ENCODE data around the gene ARPC2.
A peak's percentile ranks its signal among the peaks of the same experiment; 100 is the strongest.

ARPC2 gene

GRCh38 chr2:218281449-218281848 is 64.5 kb downstream of the ARPC2 start:
- DNase-seq (ENCODE audit: low spot score), result no peak
- Histone ChIP-seq H3K36me3 (replicated peaks in 1 of 2; ENCODE audit: control insufficient read depth in 2 of 2, insufficient read depth in 2 of 2, low read length in 2 of 2) (peaks cover 6 to 8% of the 10 kb centered on the region in 2 donors), H3K4me3 (ENCODE audit: low read length in 2 of 2) (no peak overlapping the region), H3K9me3 (replicated peaks in 1 of 2; ENCODE audit: control insufficient read depth in 2 of 2, insufficient read depth in 1 of 2, low read depth in 1 of 2, low read length in 2 of 2) (no peaks in the 10 kb centered on the region), H2BK12ac (ENCODE audit: low read length) (no peak overlapping the region), H2AK5ac (ENCODE audit: low read depth, low read length) (no peak overlapping the region), H3K23ac (ENCODE audit: low read depth, low read length, poor library complexity) (no peak overlapping the region), H3K4me2 (ENCODE audit: insufficient read depth, low read length, poor library complexity, severe bottlenecking) (no peak overlapping the region), H3K18ac (ENCODE audit: low read length) (no peak overlapping the region), H2AFZ (ENCODE audit: low read length) (no peak overlapping the region), H2BK120ac (ENCODE audit: low read depth, low read length) (no peak overlapping the region), H3K27me3 (ENCODE audit: control insufficient read depth in 3 of 3, insufficient read depth in 3 of 3, low read depth in 1 of 3, low read length in 3 of 3) (no peaks in the 10 kb centered on the region), H3K14ac (ENCODE audit: low read length) (no peak overlapping the region), H4K8ac (ENCODE audit: low read depth, low read length) (no peak overlapping the region), H3K4me1 (ENCODE audit: control insufficient read depth in 2 of 2, insufficient read depth in 1 of 2, low read depth in 1 of 2, low read length in 2 of 2) (peaks cover 0 to 7% of the 10 kb centered on the region in 2 donors), H4K91ac (ENCODE audit: low read depth, low read length, poor library complexity) (no peak overlapping the region), H3K4ac (ENCODE audit: low read length) (no peak overlapping the region), H2BK15ac (ENCODE audit: low read length) (no peak overlapping the region), H3K79me1 (ENCODE audit: low read depth, low read length) (no peaks in the 10 kb centered on the region), H3K9ac (ENCODE audit: low read depth, low read length, poor library complexity) (no peak overlapping the region), H3K27ac (replicated peaks; ENCODE audit: low read length) (no peak overlapping the region), H2BK5ac (ENCODE audit: low read length) (no peak overlapping the region)
- WGBS, 2 donors (ENCODE audit: extremely low coverage in 2 of 2, insufficient read length in 2 of 2, insufficient replicate concordance in 1 of 2), result no CpG with 5 or more reads among the region's 3 CpGs

- Histone ChIP-seq H3K4me3 (ENCODE audit: low read length in 2 of 2) (no peak overlapping the region), H4K91ac (ENCODE audit: low read depth, low read length, poor library complexity) (no peak overlapping the region), H4K8ac (ENCODE audit: low read depth, low read length) (no peak overlapping the region), H3K18ac (ENCODE audit: low read length) (peak overlapping the region; percentile 35), H3K23ac (ENCODE audit: low read depth, low read length, poor library complexity) (no peak overlapping the region), H3K4me2 (ENCODE audit: insufficient read depth, low read length, poor library complexity, severe bottlenecking) (no peak overlapping the region), H3K9me3 (replicated peaks in 1 of 2; ENCODE audit: control insufficient read depth in 2 of 2, insufficient read depth in 1 of 2, low read depth in 1 of 2, low read length in 2 of 2) (no peaks in the 10 kb centered on the region), H2BK15ac (ENCODE audit: low read length) (peak overlapping the region; percentile 22), H3K14ac (ENCODE audit: low read length) (no peak overlapping the region), H3K27ac (replicated peaks; ENCODE audit: low read length) (no peak overlapping the region), H3K4ac (ENCODE audit: low read length) (no peak overlapping the region), H3K27me3 (ENCODE audit: control insufficient read depth in 3 of 3, insufficient read depth in 3 of 3, low read depth in 1 of 3, low read length in 3 of 3) (no peaks in the 10 kb centered on the region), H2AFZ (ENCODE audit: low read length) (no peak overlapping the region), H3K9ac (ENCODE audit: low read depth, low read length, poor library complexity) (no peak overlapping the region), H3K79me1 (ENCODE audit: low read depth, low read length) (no peaks in the 10 kb centered on the region), H2BK5ac (ENCODE audit: low read length) (peak overlapping the region; percentile 76), H2AK5ac (ENCODE audit: low read depth, low read length) (peak overlapping the region; percentile 45), H3K4me1 (ENCODE audit: control insufficient read depth in 2 of 2, insufficient read depth in 1 of 2, low read depth in 1 of 2, low read length in 2 of 2) (peaks cover 3 to 13% of the 10 kb centered on the region in 2 donors), H2BK120ac (ENCODE audit: low read depth, low read length) (peak overlapping the region; percentile 16), H3K36me3 (replicated peaks in 1 of 2; ENCODE audit: control insufficient read depth in 2 of 2, insufficient read depth in 2 of 2, low read length in 2 of 2) (peaks cover under 1 to 4% of the 10 kb centered on the region in 2 donors), H2BK12ac (ENCODE audit: low read length) (no peak overlapping the region)
- no CpG with 5 or more reads among the region's 17 CpGs for WGBS, 2 donors (ENCODE audit: extremely low coverage in 2 of 2, insufficient read length in 2 of 2, insufficient replicate concordance in 1 of 2)
- DNase-seq (ENCODE audit: low spot score), result no peak
Observed at GRCh38 chr2:218282173-218282991, 65.4 kb downstream of the ARPC2 start.

GRCh38 chr2:218284106-218284811 is 67.3 kb downstream of the ARPC2 start:
- Histone ChIP-seq H3K27ac (replicated peaks; ENCODE audit: low read length) (no peak overlapping the region), H2BK15ac (ENCODE audit: low read length) (no peak overlapping the region), H2BK120ac (ENCODE audit: low read depth, low read length) (no peak overlapping the region)

DNA sequence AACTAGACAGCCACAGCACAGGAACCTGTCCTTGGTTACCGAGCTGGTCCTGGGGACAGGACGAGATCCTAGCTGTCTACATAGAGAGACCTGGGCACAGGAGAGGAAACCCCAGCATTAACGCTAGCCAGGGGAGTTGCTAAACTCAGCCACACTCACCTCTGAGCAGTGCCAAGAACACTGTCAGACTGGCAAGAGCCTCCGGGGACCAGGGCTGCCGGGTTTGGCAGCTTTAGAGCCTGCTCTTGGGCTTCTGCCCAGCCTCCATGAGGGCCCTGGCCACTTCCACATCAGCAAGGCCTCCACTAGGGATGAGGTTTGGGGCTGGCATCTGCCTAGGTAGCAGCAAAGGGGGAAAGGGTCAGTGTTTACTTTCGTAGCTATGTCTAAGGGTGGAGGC is 68.6 kb downstream of the ARPC2 start:
- Histone ChIP-seq H3K36me3 (replicated peaks in 1 of 2; ENCODE audit: control insufficient read depth in 2 of 2, insufficient read depth in 2 of 2, low read length in 2 of 2) (no peaks in the 10 kb centered on the region), H4K91ac (ENCODE audit: low read depth, low read length, poor library complexity) (no peak overlapping the region), H3K27me3 (ENCODE audit: control insufficient read depth in 3 of 3, insufficient read depth in 3 of 3, low read depth in 1 of 3, low read length in 3 of 3) (peaks cover 0 to under 1% (median 0%) of the 10 kb centered on the region in 3 experiments), H2BK120ac (ENCODE audit: low read depth, low read length) (no peak overlapping the region), H3K4me3 (ENCODE audit: low read length in 2 of 2) (no peak overlapping the region), H3K4me2 (ENCODE audit: insufficient read depth, low read length, poor library complexity, severe bottlenecking) (no peak overlapping the region), H2BK12ac (ENCODE audit: low read length) (no peak overlapping the region), H3K18ac (ENCODE audit: low read length) (peak overlapping the region; percentile 6), H2AFZ (ENCODE audit: low read length) (no peak overlapping the region), H3K4me1 (ENCODE audit: control insufficient read depth in 2 of 2, insufficient read depth in 1 of 2, low read depth in 1 of 2, low read length in 2 of 2) (peaks cover 8 to 23% of the 10 kb centered on the region in 2 donors), H3K79me1 (ENCODE audit: low read depth, low read length) (no peaks in the 10 kb centered on the region), H3K4ac (ENCODE audit: low read length) (no peak overlapping the region), H2BK5ac (ENCODE audit: low read length) (no peak overlapping the region), H3K14ac (ENCODE audit: low read length) (no peak overlapping the region), H2BK15ac (ENCODE audit: low read length) (no peak overlapping the region), H3K9me3 (replicated peaks in 1 of 2; ENCODE audit: control insufficient read depth in 2 of 2, insufficient read depth in 1 of 2, low read depth in 1 of 2, low read length in 2 of 2) (no peaks in the 10 kb centered on the region), H4K8ac (ENCODE audit: low read depth, low read length) (no peak overlapping the region), H2AK5ac (ENCODE audit: low read depth, low read length) (peak overlapping the region; percentile 12), H3K9ac (ENCODE audit: low read depth, low read length, poor library complexity) (no peak overlapping the region), H3K27ac (replicated peaks; ENCODE audit: low read length) (no peak overlapping the region), H3K23ac (ENCODE audit: low read depth, low read length, poor library complexity) (peak overlapping the region; percentile 1)
- no peak for DNase-seq (ENCODE audit: low spot score)
- no CpG with 5 or more reads among the region's 6 CpGs for WGBS, 2 donors (ENCODE audit: extremely low coverage in 2 of 2, insufficient read length in 2 of 2, insufficient replicate concordance in 1 of 2)

More at GRCh38 chr2:218284106-218284811, 67.3 kb downstream of the ARPC2 start:
- no peak overlapping the region for H3K14ac ChIP-seq (ENCODE audit: low read length)
- no peak overlapping the region for H3K23ac ChIP-seq (ENCODE audit: low read depth, low read length, poor library complexity)
- no peak overlapping the region for H2AK5ac ChIP-seq (ENCODE audit: low read depth, low read length)
- peak overlapping the region; percentile 63 for H3K9ac ChIP-seq (ENCODE audit: low read depth, low read length, poor library complexity)
- no peak overlapping the region for H3K4me2 ChIP-seq (ENCODE audit: insufficient read depth, low read length, poor library complexity, severe bottlenecking)
- peak overlapping the region; percentile 41 for H3K18ac ChIP-seq (ENCODE audit: low read length)
- H3K36me3 ChIP-seq (replicated peaks in 1 of 2; ENCODE audit: control insufficient read depth in 2 of 2, insufficient read depth in 2 of 2, low read length in 2 of 2), result no peaks in the 10 kb centered on the region
- no peaks in the 10 kb centered on the region for H3K27me3 ChIP-seq (ENCODE audit: control insufficient read depth in 3 of 3, insufficient read depth in 3 of 3, low read depth in 1 of 3, low read length in 3 of 3)
- peak overlapping the region; percentile 30 for H2BK12ac ChIP-seq (ENCODE audit: low read length)
- no peaks in the 10 kb centered on the region for H3K9me3 ChIP-seq (replicated peaks in 1 of 2; ENCODE audit: control insufficient read depth in 2 of 2, insufficient read depth in 1 of 2, low read depth in 1 of 2, low read length in 2 of 2)
- no peak overlapping the region for H3K4me3 ChIP-seq (ENCODE audit: low read length in 2 of 2)
- H3K79me1 ChIP-seq (ENCODE audit: low read depth, low read length), result no peaks in the 10 kb centered on the region
- no peak for DNase-seq (ENCODE audit: low spot score)
- no peak overlapping the region for H3K4ac ChIP-seq (ENCODE audit: low read length)
- H3K4me1 ChIP-seq (ENCODE audit: control insufficient read depth in 2 of 2, insufficient read depth in 1 of 2, low read depth in 1 of 2, low read length in 2 of 2), result peaks cover 3 to 15% of the 10 kb centered on the region in 2 donors
- no peak overlapping the region for H4K91ac ChIP-seq (ENCODE audit: low read depth, low read length, poor library complexity)
- no peak overlapping the region for H4K8ac ChIP-seq (ENCODE audit: low read depth, low read length)
- no CpG with 5 or more reads among the region's 16 CpGs for WGBS, 2 donors (ENCODE audit: extremely low coverage in 2 of 2, insufficient read length in 2 of 2, insufficient replicate concordance in 1 of 2)
- H2BK5ac ChIP-seq (ENCODE audit: low read length), result no peak overlapping the region
- H2AFZ ChIP-seq (ENCODE audit: low read length), result no peak overlapping the region

All from neuronal stem cell (in vitro differentiated cells).